Activated CD4-positive, alpha-beta T cell treated with anti-CD3 and anti-CD28 coated beads, Interleukin-2, amount 10 ng/mL, durations not matched to agents 24 days and 14 days (primary cell): ENCODE measurements around the gene PGRMC2. TPM values are rescaled to one million over a fixed set of nuclear protein-coding genes. Genes with fewer than 3 reads are reported as not detected.

ENCODE experiments used
- DNase-seq: peaks from one replicate; pipeline ENCODE4 v3.0.0; 2022
- H3K27ac Mint-ChIP-seq: one replicate; pipeline ENCODE4 v1.8.0; 2022; ENCODE audit warnings: mild to moderate bottlenecking, mixed read lengths
- H3K27me3 Mint-ChIP-seq: one replicate; pipeline ENCODE4 v1.8.0; 2022; ENCODE audit warnings: mixed read lengths
- H3K36me3 Mint-ChIP-seq: one replicate; pipeline ENCODE4 v1.8.0; 2022; ENCODE audit warnings: low read depth, mild to moderate bottlenecking, mixed read lengths
- H3K4me1 Mint-ChIP-seq: one replicate; pipeline ENCODE4 v1.8.0; 2021; ENCODE audit warnings: mixed read lengths
- H3K4me3 Mint-ChIP-seq: one replicate; pipeline ENCODE4 v1.8.0; 2022; ENCODE audit warnings: mild to moderate bottlenecking, moderate library complexity, mixed read lengths
- H3K9me3 Mint-ChIP-seq: one replicate; pipeline ENCODE4 v1.8.0; 2021; ENCODE audit warnings: mixed read lengths
- intact Hi-C: fragments of 100-400 bp; cut with micrococcal nuclease; formaldehyde crosslinking; loops from one replicate; pipeline ENCODE4 v1.15.1; 2023
- total RNA-seq: library from RNA; stranded (reverse); gene quantifications from 2 replicates; pipeline ENCODE4 v1.2.3, GENCODE V29; 2022

PGRMC2 gene
- total RNA-seq, 1 donor from 2014 or later: 44.7 TPM

DNA sequence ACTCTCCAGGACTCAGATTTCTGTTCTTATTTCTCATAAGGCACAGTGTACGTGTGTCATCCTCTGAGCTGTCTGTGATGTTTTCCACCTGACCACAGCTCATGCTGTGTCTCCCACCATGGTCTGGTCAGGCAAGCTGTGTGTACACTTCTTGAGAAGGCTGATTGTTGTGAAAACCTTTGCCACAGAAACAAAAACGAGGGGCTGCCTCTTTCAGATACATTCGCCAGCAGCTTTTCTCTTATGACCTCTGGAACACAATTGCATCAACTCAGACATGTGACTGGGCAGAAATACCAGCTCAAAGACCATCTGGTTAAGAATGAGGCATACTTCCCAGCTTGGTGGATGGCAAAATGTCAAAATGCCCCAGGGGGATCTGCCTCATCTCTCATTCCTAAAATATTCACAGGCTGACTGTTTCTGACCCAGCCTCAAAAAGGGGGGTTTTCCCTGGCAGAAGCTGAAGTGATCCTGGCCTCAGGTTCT is 46.1 kb downstream of the PGRMC2 start:
- no peaks in the 10 kb centered on the region for H3K4me1 Mint-ChIP-seq
- peaks cover 4% of the 10 kb centered on the region for H3K9me3 Mint-ChIP-seq
- DNase-seq: no peak
- no peak overlapping the region for H3K4me3 Mint-ChIP-seq
- intact Hi-C loops: no loop called here
- H3K27ac Mint-ChIP-seq: no peak overlapping the region
- no peaks in the 10 kb centered on the region for H3K36me3 Mint-ChIP-seq
- H3K27me3 Mint-ChIP-seq: peaks cover 2% of the 10 kb centered on the region

DNA sequence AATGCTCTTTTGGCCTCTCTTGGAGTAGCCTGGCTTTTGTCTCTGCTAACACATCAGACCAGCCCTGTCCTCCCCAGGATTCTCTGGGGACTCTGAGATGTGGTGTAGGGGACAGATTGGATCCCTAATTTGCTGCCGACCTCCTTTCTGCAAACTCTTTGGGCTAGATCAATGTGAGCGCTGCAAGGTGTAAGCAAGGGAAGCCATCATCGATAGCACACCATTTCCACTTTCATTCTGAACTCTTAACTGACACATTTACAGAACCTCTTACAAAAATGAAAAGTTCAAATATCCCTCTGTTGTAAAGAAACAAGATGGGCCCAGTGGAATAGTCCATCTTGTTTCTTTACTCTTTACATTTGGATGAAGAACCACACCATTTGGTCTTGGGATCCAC is 46.6 kb downstream of the PGRMC2 start:
- no peaks in the 10 kb centered on the region for H3K4me1 Mint-ChIP-seq
- no peak overlapping the region for H3K4me3 Mint-ChIP-seq
- peaks cover 4% of the 10 kb centered on the region for H3K9me3 Mint-ChIP-seq
- no peak for DNase-seq
- H3K27me3 Mint-ChIP-seq: peaks cover 2% of the 10 kb centered on the region
- intact Hi-C loops: no loop called here
- no peaks in the 10 kb centered on the region for H3K36me3 Mint-ChIP-seq
- H3K27ac Mint-ChIP-seq: no peak overlapping the region

DNA sequence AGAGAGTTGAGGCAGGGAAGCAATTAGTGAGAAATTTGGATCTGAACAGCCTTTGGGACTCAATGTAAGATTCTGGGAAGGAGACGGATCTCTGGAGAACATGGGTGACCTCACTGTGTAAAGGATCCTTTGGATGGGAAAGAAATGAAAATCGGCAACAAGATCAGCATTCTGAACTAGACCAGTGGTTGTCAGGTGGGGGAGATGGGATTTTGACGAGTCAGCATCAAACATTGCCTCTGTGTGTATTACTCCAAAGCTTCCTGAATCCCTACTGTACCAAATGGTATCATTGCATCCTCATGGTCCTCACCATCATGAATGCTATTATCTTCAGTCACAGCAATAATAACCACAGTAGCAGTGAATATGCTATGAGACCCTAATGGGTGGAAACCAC is 52.8 kb downstream of the PGRMC2 start:
- DNase-seq: no peak
- Mint-ChIP-seq H3K27me3 (no peaks in the 10 kb centered on the region), H3K36me3 (no peaks in the 10 kb centered on the region), H3K4me1 (no peaks in the 10 kb centered on the region), H3K27ac (no peak overlapping the region), H3K4me3 (no peak overlapping the region), H3K9me3 (no peaks in the 10 kb centered on the region)
- intact Hi-C loops: no loop called here

DNA sequence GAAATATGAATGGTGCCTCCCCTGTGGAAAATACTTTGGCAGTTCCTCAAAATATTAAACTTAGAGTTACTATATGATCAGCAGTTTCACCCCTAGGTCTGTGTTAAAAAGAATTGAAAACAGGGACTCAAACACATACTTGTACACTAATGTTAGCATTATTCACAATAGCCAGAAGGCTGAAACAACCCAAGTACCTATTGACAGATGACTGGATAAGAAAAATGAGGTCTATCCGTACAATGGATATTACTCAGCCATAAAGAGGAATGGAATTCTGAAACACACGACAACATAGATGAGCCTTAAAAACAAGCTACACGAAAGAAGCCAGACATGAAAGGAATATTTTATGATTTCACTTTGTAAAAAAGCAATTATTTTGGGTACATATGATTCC is 54.9 kb downstream of the PGRMC2 start:
- no peak for DNase-seq
- Mint-ChIP-seq H3K9me3 (no peaks in the 10 kb centered on the region), H3K27me3 (no peaks in the 10 kb centered on the region), H3K4me1 (no peaks in the 10 kb centered on the region), H3K36me3 (no peaks in the 10 kb centered on the region), H3K4me3 (no peak overlapping the region), H3K27ac (no peak overlapping the region)
- intact Hi-C loops: no loop called here

DNA sequence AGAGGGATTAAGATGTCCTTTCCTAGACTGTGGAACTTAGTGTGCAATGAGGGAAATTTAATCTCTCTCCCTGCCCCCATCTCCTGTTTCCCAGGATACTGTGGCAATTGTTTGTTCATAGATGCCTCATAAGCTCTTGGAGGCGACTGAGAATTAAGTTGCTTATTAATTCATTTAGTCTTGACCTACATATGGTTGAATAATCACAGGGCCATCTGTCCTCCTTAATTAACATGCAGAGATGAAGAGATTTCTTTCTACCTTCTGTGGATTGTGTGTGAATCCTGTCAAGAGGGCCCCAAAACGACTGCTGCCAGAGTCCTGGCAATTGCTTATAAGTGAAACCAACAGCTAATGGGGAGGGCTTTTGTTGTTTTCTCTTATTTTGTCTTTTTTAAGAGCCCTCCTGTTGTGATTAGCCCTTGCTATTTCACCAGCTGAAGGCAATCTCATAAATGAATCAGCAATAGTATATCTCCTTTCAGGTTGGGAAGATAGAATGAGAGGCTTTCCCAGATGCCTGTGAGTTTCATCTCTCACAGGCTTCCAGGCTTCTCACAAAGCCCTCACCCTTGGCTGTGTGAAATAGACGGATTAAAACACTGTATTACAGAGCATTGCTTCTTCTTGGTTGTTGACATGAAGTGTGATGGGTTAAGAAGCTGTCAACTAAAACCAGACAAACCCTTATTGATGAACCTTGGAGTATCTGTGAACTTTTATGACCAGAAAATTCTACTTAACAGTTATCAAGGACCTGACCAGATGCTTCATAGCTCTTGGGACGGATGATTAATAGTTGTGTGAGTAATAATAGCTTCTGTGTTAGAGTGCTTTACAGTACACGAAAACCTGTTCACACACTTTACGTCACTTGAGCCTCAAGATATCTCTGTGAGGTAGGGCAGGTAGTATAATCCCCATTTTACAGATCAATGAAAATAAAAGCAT is 58.5 kb downstream of the PGRMC2 start:
- no peak for DNase-seq
- Mint-ChIP-seq H3K4me3 (no peak overlapping the region), H3K27ac (no peak overlapping the region), H3K27me3 (peaks cover 2% of the 10 kb centered on the region), H3K4me1 (no peaks in the 10 kb centered on the region), H3K9me3 (no peaks in the 10 kb centered on the region), H3K36me3 (no peaks in the 10 kb centered on the region)
- intact Hi-C loops: no loop called here

DNA sequence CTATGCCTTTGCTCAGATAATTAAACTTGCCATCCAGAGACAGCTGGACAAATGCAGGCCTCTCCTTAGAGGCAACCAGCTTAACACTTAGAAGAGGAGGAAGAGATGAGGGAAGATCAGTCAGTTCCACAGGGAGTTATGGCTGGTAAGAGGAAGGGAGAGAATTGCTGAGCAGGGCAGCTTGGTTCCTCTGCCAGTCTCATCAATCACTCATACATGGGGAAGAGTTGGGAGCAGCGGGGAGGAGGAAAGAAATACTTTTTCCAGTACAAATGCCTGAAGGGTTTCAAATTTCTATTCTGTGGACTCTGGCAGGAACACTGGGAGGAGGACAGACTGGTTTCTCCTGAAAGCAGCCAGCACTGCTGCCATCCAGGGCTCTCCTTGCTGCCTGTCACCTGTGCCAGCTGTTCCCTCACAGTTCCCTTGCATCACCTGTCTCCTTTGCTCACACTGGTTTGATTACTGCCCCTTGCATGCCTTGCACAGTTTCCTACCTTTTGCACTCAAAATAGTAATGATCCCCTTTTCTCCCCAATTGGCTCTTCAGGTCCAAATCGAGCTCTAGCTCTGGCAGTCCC is 59.5 kb downstream of the PGRMC2 start:
- no peak for DNase-seq
- Mint-ChIP-seq H3K27me3 (peaks cover 2% of the 10 kb centered on the region), H3K36me3 (no peaks in the 10 kb centered on the region), H3K4me1 (no peaks in the 10 kb centered on the region), H3K4me3 (no peak overlapping the region), H3K27ac (no peak overlapping the region), H3K9me3 (no peaks in the 10 kb centered on the region)
- intact Hi-C loops: no loop called here

DNA sequence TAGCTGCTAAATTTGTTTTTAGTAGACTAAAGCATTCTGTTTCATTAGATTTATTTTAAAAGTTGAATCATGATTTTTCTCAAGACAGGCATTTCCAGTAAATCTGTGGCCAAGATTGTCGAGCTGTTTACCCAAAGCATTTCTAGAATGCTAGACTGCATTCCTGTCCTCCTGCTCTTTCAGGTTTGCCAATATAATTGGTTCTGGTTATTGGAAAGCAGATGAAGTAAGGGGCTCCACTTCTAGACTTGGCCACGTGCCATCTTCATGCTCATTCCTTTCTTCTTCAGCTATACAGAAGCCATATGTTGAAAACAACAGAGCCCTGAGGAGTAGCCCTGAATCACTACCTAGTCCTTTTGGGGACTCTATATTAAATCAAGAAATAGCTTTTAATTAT is 62.5 kb downstream of the PGRMC2 start:
- no peaks in the 10 kb centered on the region for H3K4me1 Mint-ChIP-seq
- no peak for DNase-seq
- no peaks in the 10 kb centered on the region for H3K9me3 Mint-ChIP-seq
- no peak overlapping the region for H3K4me3 Mint-ChIP-seq
- H3K27ac Mint-ChIP-seq: no peak overlapping the region
- no peaks in the 10 kb centered on the region for H3K36me3 Mint-ChIP-seq
- peaks cover 2% of the 10 kb centered on the region for H3K27me3 Mint-ChIP-seq
- intact Hi-C loops: no loop called here

DNA sequence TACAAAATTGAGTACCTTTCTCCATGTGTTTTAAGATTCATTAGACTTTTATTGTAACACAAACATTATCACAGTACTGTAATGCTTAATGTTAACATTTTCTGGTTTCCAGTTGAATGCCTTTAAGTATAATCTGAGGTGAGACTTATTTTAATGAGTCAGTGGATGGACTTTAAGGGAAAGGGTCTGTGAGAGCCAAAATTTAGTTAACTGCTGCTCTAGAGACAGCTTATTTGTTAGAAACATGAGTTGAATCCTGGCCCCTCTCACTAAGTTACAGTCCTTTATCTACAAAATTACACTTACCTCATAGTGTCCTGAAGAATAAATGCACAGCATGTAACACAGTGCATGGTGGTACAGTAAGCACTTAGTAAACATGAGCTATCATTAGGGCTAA is 66.0 kb downstream of the PGRMC2 start:
- H3K9me3 Mint-ChIP-seq: no peaks in the 10 kb centered on the region
- no peak overlapping the region for H3K27ac Mint-ChIP-seq
- DNase-seq: no peak
- intact Hi-C loops: loop anchor here (2.0 kb wide), 1 partner anchor 31 kb away; no protein-coding TSS in a partner anchor
- H3K36me3 Mint-ChIP-seq: no peaks in the 10 kb centered on the region
- H3K4me1 Mint-ChIP-seq: no peaks in the 10 kb centered on the region
- no peak overlapping the region for H3K4me3 Mint-ChIP-seq
- H3K27me3 Mint-ChIP-seq: peaks cover 2% of the 10 kb centered on the region

DNA sequence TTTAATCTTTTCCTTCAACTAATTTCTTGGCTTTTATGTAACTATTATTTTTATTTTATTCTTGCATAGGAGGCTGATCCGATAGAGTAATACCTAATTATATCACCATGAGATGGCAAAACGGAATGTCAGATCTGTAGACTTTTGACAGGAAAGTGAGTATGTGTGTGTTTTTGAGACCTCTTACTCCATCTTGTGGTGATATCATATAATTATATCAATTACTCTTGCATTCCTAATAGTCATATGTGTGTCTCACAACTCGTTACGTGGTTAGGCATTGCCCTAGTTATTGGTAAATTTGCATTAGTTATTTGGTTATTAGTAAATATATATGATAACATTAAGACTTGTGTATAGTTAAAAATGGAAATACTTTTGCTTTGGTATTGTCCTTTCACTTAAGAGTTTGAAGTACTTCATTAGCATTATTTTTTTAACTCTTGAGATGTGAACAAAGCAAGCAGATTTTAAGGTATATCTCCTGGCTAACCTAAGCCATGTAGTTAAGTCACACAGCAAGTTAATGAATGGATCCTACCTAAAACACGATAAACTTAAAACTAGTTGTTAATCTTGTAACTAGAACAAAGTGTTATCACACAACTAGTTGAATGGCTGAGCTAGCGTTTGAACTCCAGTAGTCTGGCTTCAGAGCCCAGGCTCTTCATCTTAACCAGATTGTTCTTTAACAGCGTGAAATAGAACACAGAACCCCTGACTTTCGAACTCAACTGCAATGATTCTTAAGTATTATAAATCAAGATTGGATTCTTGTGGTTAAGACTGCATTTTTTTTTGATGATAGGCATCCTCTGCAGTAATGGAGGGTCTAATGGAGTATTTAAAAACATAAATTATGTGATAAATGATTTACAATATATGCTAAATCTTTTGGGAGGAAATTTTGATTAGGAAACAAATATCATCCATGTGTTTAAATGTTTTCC is 67.1 kb downstream of the PGRMC2 start:
- H3K27ac Mint-ChIP-seq: no peak overlapping the region
- DNase-seq: no peak
- no peaks in the 10 kb centered on the region for H3K9me3 Mint-ChIP-seq
- H3K4me3 Mint-ChIP-seq: no peak overlapping the region
- no peaks in the 10 kb centered on the region for H3K4me1 Mint-ChIP-seq
- H3K36me3 Mint-ChIP-seq: no peaks in the 10 kb centered on the region
- intact Hi-C loops: loop anchor here (2.0 kb wide), 1 partner anchor 30 kb away; no protein-coding TSS in a partner anchor
- no peaks in the 10 kb centered on the region for H3K27me3 Mint-ChIP-seq

Other genes with a start within 250 kb of the PGRMC2 start
- 31.1 and 32.6 TPM in 2 replicates for gene LARP1B, start 226.5 kb downstream of the PGRMC2 start, total RNA-seq